Embryonic facial prominence (tissue), 1 donor: ENCODE data around the gene MRPL23.
A peak's percentile ranks its signal among the peaks of the same experiment; 100 is the strongest.

Source experiments
- DNase-seq: peaks from one replicate; pipeline ENCODE4 v3.0.0-alpha.2; 2016; ENCODE audit errors: extremely low spot score

Gene MRPL23

DNA sequence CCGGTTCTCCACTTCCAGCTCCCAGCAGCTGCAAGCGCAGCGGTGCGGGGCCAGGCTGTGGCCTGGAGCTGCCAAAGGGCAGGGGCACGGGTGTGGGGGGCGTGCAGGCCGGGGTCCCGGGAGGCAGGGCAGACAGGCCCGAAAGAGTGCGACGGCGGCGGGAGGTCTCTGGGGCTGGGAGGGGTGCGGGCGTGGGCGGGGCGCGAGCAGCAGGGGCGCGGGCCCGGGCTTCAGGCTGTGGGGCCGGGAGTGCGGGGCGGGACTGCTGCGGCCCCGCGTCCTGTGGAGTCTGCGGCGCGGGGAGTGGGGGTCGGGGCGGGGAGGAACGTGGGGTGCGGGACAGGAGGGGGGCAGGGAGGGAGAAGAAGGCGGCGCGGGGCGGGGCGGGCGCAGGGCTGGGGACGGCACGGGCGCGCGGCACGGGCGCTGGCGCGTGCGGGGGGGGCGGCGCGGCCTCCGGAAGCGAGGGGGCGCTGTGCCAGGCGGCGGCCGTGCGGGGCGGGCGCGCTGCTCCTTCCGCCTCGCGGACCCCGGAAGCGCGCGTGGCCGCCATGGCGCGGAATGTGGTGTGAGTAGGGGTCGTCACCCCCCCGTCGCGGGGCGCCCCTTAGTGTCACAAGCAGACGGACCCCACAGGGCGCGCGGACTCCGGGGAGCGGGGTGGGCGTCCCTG lies at the start of gene MRPL23:
Gene MRPL23, plus strand, starts transcription at position 521 of the 673 bp plus-strand sequence. Its CDS starts 31 bp downstream, at position 552.
- DNase-seq: no peak

DNA sequence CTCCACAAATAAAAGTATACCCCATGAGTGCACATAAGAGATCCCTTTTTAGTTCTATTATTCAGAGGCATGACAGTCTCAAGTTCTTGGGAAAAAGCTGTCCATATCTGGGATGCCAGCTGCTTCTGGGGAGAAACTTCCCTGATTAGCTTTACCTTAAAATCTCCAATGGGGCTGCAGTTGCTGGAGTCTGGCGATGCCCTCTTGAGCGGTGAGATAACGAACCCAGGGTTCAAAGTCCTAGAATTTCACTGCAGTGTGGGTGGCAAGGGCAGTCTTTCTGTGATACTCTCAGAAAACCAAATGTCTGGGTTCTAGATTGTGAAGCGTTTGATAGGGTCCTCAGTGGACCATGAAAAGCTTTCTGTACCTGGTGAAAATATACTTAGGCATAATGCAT lies 48.0 kb upstream of the MRPL23 start:
- DNase-seq: no peak

DNA sequence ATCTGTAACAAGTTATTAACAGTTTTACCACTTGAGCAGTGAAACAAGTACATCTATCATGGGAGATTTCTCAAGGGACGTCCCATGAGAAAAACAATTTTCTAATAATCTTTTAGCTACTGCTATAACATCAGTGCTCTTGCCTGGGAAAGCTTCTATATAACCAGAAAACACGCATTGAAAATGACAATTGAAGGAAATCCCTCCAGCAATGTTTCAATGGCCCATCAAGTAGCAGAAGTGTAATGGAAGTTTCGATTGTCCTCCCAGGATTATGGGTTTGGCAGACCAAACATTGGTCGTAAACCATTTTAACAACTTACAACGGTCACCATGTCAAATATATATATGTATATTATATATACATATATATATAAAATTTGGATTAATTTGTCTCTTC lies 47.4 kb upstream of the MRPL23 start:
- DNase-seq: no peak

DNA sequence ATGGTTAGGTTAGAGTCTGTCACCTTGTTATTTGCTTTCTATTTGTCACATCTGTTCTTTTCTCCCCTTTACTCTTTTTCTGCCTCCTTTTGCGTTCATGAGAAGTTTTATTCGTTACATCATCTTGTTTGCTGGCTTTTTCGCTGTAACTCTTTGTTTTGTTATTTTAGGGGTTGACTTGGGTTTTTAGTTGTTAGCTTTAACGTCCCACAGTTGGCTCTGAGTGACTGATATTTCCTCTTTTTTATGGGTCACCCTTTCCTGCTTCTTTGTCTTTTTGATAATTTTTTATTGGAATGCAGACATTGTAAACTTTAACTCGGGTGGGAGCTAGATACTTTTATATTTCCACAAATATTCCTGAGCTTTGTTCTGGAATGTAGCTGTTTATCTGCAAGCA lies 41.0 kb upstream of the MRPL23 start:
- no peak for DNase-seq

DNA sequence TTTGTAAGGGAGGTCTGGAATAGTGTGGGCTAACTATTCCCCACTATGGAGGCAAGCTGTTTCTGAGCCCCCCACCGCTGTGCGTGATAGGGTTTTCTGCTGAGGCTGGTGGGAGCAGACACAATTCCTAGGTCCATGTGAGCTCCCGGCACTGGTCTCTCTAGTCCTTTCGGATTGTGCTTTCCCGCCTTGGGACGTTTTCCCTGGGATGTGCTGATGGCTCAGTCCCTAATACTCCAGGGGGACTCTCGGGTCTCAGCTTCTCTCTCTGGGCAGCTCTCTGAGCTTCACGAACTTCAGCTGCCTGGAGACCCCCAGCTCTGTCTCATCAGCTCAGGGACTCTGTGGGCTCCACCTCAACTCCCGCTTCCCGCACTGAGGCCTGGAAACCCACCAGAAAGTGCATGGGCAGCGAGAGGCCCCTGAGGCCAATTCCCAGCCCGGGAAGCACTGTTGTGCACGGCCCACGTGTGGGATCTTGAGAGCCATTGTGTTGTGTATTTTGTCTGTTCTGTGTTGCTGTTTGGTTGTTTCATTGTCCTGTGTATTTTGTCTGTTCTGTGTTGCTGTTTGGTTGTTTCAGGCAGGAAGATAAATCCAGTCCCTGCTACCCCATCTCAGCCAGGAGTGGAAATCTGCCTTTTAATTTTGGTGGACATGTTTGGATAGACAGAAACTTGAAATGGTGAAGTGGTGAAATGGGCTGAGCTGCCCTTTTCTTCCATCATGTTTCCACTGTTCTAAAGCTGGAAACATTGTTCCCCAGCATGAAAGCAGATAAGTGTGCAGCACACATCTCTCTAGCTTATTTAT lies 40.3 kb upstream of the MRPL23 start:
- no peak for DNase-seq

DNA sequence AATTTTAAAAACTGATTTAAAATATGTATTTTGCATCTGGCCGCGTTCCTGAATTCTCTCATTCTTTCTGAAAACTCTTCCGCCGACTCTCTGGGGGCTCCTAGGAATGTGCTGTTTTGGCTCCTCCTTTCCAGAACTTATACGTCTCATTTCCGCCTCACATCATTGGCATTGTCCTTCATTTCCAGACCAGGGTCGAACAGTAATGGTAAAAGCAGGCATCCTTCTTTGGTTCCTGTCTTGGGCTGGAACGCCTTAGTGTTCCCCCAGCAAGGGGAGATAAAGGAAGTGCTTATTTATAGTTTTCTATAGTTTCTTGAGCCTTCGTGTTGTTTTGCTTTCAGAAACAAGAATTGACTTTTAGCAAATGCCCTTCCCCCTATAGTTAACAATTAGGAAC lies 38.5 kb upstream of the MRPL23 start:
- DNase-seq: peak; percentile 84

DNA sequence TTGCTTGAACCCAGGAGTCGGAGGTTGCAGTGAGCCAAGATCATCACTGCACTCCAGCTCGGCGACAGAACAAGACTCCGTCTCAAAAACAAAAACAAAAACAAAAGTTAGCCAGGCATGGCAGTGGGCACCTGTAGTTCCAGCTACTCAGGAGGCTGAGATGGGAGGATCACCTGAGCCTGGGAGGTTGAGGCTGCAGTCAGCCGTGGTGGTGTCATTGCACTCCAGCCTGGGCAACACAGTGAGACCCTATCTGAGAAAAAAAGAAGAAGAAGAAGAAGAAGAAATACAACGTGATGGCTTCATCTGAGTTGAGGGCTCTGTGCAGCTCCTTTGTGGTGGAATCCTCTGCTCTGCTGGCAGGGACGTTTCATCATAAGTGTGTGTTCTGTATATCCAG lies 37.6 kb upstream of the MRPL23 start:
- DNase-seq: no peak

DNA sequence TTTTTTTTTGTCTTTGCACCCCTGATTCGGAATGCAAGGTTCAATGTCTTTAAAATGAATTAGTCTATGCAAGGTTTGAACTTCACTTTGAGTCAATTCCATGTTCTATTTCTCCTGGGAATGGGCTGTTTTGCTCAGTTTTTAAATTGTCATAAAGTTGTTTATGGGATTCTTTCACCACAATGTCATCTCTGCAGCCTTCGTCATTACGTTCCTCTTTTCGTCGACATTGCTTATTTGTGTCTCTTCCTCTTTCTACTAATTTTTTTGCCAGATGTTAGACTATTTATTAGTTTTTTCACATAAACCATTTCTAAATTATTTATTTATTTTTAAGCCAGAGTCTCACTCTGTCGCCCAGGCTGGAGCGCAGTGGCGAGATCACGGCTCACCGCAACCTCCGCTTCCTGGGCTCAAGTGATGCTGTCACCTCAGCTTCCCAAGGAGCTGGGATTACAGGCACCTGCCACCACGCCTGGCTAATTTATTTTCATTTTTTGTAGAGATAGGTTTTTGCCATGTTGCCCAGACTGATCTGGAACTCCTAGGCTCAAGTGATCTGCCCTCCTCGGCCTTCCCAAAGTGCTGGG lies 34.7 kb upstream of the MRPL23 start:
- DNase-seq: no peak

DNA sequence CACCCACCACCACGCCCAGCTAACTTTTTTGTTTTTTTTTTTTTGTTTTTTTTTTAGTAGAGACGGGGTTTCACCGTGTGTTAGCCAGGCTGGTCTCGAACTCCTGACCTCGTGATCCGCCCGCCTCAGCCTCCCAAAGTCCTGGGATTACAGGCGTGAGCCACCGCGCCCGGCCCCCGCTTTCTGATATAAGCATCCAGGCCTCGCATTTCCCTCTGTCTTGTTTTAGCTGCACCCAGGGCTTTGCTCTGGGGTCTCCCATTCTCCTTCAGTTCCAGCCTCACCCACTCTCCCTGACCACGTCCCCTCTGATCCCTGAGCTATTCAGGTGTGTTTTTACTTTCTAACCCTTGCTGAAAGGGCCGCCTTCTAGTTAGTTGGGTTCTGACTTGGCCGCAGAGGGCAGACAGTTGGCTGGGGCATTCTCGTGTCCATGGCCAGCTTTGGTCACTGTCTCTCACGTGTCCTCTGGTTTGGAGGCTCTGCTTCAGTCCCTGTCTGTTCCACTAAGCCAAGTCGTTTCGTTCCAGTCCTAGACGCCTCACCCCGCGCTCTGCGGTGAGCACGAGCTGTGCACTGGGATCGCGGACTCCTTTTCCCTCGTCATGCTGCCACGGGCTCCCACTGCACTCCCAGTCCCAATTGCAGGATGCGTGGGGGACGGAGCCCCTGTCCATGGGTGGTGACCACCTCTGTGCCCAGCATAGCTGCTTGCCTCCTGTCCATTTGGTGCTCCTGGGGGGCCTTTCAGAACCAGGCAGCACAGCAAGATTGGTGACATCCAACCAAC lies 33.7 kb upstream of the MRPL23 start:
- DNase-seq: no peak

DNA sequence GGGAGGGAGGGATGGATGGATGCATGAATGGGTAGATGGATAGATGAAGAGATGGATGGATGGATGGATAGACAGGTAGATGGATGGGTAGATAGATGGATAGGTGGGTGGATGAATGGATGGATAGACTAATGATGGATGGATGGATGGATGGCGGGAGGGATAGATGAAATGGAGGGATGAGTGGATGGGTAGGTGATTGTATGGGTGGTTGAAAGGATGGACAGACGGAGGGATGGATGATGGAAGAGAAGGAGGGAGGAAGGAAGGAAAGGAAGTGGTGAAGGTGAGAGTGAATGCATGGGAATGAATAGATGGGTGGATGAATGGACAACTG lies 31.4 kb upstream of the MRPL23 start:
- DNase-seq: no peak

DNA sequence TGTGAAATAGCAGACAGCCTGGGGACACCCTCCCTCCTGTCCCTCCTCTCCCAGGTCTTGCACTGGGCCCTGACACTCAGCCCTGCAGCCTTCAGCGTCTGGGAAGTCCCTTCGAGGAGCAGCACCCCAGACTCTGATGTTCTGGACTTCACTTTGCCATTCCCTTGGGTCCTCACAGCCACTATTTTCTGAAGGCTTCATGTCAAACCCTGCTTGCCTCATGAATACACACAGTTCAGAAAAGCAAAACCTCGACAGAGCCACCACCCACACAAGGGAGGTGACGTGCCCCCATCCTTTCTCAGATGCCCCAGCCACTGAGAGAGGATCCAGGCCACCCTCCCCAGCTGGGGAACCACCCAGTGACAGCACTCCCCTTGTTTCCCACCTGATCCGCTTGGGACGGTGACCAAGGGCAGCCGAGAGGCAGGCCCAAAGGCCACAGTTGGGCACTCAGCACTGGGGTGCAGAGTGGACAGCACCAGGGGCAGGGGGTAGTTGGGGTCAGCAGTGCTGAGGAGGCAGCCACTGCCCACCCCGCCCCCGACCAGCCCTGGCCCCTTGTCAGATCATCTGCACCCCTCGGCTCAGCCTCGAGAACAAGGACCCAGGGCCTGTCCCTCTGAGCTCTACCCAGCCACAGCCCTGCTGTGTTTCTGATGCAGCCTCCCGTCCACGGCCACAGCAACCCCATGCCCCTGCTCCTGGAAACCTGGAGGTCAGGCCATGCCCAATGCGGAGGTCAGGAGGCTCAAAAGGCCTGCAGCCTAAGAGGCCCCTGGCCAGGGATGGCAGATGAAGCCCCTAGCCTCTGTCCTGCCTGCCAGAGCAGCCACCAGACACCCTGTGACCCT lies 30.8 kb upstream of the MRPL23 start:
- DNase-seq: no peak

DNA sequence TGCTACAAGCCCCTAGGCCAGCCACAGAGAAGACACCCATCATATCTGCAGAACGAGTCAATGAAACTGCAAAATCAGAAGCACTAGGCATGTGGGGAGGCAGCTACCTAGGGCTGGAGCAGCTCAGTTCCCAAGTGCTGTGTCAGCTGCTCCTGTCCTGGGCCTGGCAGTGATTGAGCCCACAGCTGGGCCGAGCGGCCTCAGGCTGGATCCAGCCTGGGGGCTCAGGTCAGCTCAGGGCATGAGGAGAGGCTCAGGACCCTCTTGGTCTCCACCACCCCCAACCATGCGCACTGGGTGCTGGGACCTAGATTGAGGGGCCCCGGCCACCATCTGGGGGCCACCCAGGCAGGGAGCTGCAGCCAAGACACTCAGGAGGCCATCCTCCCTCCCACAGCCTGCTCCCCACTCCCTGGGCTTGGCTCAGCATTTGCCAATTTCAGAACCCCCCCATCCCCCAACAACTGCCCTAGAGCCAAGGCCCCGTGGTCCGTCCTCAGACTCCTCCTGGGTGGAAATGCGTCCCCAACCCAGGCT lies 30.1 kb upstream of the MRPL23 start:
- DNase-seq: no peak

DNA sequence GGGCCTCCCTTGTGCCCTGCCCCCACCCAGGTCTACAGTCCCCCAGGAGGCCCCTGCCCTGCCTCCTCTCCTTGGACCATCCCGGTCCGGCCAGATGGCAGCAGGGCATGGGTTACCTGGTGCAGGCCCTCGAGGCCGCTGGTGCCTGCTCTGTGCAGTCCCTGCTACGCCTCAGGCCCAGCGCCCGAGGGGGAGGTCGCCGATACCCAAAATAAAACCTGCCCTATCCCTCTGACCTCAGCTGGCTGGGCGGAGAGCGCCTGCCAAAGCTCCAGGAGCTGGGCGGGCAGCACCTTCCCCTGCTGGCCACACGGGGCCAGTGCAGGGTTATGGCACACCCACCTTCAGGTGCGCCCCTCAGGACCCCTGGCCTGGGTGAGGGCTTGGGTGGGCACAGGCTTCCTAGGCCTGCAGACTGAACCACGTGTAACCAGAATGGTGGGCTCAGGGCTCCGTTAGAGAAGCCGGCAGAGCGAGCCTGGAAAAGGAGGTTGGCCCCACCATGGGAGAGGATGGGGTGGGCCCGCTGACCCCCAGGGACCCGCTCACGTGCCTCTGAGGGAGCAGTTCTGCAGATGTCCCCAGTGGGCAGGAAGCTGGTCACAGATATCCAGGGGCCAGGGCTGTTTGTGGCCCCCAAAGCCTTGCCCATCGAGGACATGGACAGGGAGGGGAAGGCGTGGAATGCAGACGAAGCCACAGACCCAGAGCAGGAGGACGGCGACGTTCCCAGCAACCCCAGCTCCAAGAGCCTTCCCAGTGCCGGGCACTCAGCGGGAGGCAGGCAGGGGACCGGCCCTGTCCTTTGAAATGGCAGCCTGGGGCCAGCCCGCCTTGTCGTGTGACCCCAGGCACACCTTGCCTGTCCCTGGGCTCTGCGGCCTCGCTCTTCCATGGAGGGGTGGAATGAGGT lies 29.4 kb upstream of the MRPL23 start:
- DNase-seq: no peak

DNA sequence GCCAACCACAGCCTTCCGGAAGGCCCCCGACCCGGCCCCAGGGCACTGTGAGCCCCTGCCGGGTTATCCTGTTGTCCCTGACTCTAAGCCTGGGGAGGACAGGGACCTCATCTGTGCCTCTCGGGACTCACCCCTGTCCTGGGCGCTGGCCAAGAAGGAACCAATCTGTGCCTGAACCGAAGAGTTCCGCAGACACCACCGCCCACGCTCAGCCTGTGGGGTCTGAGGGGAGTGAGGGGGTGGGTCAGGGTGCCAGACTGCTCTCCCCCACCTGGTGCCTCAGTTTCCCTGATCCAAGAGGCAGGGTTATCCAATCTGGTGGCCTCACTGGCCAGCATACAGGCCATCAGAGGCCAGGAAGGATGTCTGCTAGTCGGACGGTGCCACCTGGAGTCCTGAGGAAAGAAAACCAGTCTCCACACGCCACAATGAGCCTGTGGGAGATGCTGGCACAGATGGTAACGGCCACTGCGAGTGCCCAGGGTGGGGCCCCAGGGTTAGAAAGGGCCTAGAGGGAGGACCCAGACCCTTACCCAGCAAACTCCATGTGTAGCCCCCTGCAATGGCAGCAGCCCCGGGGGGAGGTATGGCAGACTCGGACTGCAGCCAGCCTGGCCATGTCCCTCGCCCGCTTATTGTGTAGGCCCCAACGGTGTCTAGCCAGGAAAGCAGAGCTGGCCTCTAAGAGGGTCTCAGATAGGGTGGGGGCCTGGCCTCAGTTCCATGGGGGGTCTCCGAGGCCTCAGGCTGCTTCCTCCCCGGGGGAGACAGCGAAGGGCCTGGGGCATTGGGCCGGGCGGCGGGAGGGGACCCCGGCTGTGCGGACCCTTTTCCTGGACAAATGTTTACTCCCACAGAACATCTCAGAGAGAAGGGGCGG lies 28.5 kb upstream of the MRPL23 start:
- no peak for DNase-seq

DNA sequence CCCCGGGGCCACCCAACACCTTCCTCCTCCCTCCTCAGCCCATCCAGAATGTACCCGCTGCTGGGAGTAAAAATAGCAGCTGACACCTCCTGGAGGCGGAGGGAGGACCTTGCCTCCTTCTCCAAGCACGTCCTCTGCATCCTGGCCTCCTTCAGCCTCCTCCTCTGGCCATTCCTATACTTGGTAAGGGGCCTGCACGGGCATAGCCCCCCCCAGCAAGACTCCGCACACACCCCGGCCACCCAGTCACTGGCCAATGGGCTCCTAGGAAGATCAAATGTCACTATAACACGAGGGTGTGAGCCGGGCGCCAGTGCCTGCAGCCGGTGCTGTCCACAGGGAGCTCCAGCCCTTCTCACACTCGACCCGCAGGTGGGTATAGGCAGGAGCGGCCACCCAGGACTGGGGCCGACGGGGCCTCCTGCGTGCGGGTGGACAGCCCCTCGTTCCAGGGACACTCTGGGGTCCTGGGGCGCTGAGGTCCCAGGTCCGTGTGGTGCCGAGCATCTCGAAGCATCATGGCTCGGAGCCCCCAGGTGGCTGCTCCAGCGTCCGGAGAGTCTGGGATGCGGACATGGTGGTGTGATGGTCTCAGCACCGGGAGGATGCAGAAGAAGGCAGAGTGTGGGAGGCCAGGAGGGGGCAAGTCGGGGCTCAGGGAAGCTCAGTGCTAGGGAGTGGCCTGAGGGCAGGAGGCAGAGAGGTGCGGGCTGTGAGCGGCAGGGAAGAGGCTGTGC lies 27.6 kb upstream of the MRPL23 start, which contains the start of gene TNNT3:
Gene TNNT3, plus strand, starts transcription at position 313 of the 737 bp plus-strand sequence. CDS start 3,172 bp downstream, outside the sequence.
- DNase-seq: no peak

DNA sequence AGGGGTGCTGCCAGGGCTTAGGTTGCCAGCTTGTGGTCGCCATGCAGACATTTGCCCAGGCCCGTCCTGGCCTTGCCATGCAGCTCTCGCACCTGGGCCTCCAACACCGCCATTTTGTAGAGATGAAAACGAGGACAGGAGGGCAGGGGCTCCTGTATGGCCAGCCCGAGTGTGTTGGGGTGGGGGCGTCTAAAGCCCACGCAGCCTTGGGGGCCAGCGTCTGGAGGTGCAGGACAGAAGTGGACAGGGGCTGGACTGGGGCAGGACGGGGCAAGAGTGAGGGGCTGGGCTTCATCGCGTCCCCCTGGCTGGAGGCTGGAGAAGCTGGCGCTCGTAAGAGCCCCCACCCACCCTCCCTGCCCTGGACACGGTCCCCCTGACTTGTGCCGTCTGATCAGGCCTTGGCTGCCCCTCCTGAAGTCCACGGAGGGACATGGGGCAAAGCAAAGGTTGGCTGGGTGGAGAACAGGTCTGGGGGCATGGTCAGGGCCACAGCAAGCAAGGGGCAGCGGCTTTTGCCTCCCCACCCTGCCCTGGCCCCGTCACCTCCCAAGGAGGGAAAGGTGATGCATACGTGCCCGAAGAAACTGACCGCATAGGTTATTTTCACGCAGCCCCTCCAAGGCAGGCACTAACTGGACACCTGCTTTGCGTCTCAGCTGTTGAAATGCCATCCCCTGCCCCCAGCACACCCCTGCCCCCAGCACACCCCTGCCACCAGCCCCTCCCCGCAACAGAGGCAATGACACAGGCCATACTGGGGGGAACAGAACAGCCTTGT lies 26.8 kb upstream of the MRPL23 start:
- DNase-seq: no peak

DNA sequence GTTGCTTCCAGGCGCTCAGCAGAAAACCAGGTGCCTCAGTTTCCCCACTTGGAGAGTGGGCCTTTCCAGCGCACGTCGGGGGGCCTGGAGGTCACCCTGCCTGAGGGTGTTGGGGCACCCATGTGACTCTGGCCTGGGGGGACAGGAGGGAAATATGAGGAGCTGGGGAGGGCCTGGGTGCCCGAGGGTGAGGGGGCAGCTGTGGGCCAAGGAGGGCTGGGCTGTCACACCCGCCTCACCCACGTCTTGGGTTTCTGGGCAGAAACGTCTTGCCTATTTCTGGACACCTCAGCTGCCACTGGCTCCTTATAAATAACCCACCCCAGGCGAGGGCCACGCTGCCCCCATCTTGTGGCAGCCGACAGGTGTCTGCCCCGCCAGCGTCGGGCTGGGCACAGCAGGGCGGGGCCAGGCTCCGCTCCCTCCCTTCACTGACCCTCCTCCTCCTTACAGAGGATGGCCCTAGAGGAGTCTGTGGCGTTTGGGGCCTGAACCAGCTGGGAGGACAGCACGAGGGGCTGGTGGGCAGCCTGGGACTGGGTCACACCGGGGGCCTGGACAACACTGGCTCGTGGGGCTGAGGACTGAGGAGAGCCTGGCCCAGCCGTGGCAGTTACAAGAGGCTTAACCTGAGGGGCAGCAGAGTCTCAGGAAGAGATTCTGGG lies 26.1 kb upstream of the MRPL23 start:
- no peak for DNase-seq
